ENCODE measurements around the gene NBL1. TPM values are rescaled to one million over a fixed set of nuclear protein-coding genes. Genes with fewer than 3 reads are reported as not detected.
A peak's percentile ranks its signal among the peaks of the same experiment; 100 is the strongest.

Gene NBL1
- total and polyA plus RNA-seq, 3 donors from 2014 or later = 44.3 to 141 (median 73.3) TPM

GRCh38 chr1:19658186-19658585 is 14.1 kb downstream of the NBL1 start:
- no peak for DNase-seq
- TF ChIP-seq, protein P1, sequence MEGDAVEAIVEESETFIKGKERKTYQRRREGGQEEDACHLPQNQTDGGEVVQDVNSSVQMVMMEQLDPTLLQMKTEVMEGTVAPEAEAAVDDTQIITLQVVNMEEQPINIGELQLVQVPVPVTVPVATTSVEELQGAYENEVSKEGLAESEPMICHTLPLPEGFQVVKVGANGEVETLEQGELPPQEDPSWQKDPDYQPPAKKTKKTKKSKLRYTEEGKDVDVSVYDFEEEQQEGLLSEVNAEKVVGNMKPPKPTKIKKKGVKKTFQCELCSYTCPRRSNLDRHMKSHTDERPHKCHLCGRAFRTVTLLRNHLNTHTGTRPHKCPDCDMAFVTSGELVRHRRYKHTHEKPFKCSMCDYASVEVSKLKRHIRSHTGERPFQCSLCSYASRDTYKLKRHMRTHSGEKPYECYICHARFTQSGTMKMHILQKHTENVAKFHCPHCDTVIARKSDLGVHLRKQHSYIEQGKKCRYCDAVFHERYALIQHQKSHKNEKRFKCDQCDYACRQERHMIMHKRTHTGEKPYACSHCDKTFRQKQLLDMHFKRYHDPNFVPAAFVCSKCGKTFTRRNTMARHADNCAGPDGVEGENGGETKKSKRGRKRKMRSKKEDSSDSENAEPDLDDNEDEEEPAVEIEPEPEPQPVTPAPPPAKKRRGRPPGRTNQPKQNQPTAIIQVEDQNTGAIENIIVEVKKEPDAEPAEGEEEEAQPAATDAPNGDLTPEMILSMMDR (IDR thresholded peaks at IDR 0.05) = no peak
- Histone ChIP-seq H3K36me3 (ENCODE audit: low read depth, missing control alignments) (no peaks in the 10 kb centered on the region), H3K27ac (no peak overlapping the region), H3K4me1 (peaks cover 7% of the 10 kb centered on the region), H3K4me3 (no peak overlapping the region), H3K9me3 (no peaks in the 10 kb centered on the region), H3K27me3 (no peaks in the 10 kb centered on the region)
- WGBS, 2 donors = 86 to 91% methylated on average over 5 to 13 of the region's 13 CpGs
- intact Hi-C loops (cut with DNase I; ENCODE audit: low total_unique reads) = loop anchor here (5.0 kb wide), 1 partner anchor 321 kb away; no protein-coding TSS in a partner anchor

- WGBS, 2 donors = 22 to 34% methylated on average over 9 of the region's 9 CpGs
Observed at GRCh38 chr1:19661721-19662228, 17.7 kb downstream of the NBL1 start.

GRCh38 chr1:19662313-19662712 is 18.2 kb downstream of the NBL1 start:
- Histone ChIP-seq H3K4me3 (no peak overlapping the region), H3K27ac (no peak overlapping the region), H3K9me3 (no peaks in the 10 kb centered on the region), H3K36me3 (ENCODE audit: low read depth, missing control alignments) (no peaks in the 10 kb centered on the region), H3K27me3 (no peaks in the 10 kb centered on the region), H3K4me1 (peaks cover 7% of the 10 kb centered on the region)
- intact Hi-C loops (cut with DNase I; ENCODE audit: low total_unique reads) = no loop called here
- no peak for TF ChIP-seq POLR2A (IDR thresholded peaks at IDR 0.05)
- TF ChIP-seq, protein P1 (IDR thresholded peaks at IDR 0.05) = no peak
- 57 to 69% methylated on average over 3 of the region's 3 CpGs for WGBS, 2 donors
- DNase-seq = no peak

More at GRCh38 chr1:19661721-19662228, 17.7 kb downstream of the NBL1 start:
- Histone ChIP-seq H3K4me1 (peaks cover 7% of the 10 kb centered on the region), H3K27me3 (no peaks in the 10 kb centered on the region), H3K9me3 (no peaks in the 10 kb centered on the region), H3K4me3 (no peak overlapping the region), H3K27ac (no peak overlapping the region), H3K36me3 (ENCODE audit: low read depth, missing control alignments) (no peaks in the 10 kb centered on the region)
- TF ChIP-seq POLR2A (IDR thresholded peaks at IDR 0.05) = no peak
- TF ChIP-seq, protein P1 (IDR thresholded peaks at IDR 0.05) = peak; percentile 36 to 90 (median 69)
- peak; percentile 46 for DNase-seq
- intact Hi-C loops (cut with DNase I; ENCODE audit: low total_unique reads) = no loop called here

- Histone ChIP-seq H3K27me3 (no peaks in the 10 kb centered on the region), H3K4me1 (peaks cover 5% of the 10 kb centered on the region), H3K9me3 (no peaks in the 10 kb centered on the region), H3K27ac (no peak within 1 kb of the TSS), H3K4me3 (peak within 1 kb of the TSS; percentile 34 to 44), H3K36me3 (ENCODE audit: low read depth, missing control alignments) (no peaks in the 10 kb centered on the region)
- intact Hi-C loops (cut with DNase I; ENCODE audit: low total_unique reads) = no loop called here
- DNase-seq = no peak
- no peak for TF ChIP-seq POLR2A (IDR thresholded peaks at IDR 0.05)
- TF ChIP-seq, protein P1 (IDR thresholded peaks at IDR 0.05) = no peak
- whole genome bisulfite sequencing, 2 donors = 1 to 33% methylated on average over 1 to 65 of the region's 80 CpGs
Observed at GRCh38 chr1:19664453-19665185, 20.5 kb downstream of the NBL1 start, which contains the start of gene HTR6. TSS of gene HTR6 (plus strand) at chr1:19664875. CDS start at chr1:19665754, 879 bp downstream.
